SK-N-MC (cell line): ENCODE measurements around the gene CLDN19.

ENCODE experiments used
- EZH2 ChIP-seq: fragments of 200-600 bp; sonication (generic); IDR thresholded peaks from one replicate; pipeline ENCODE4 v1.6.1; 2017; ENCODE audit warnings: antibody characterized with exemption
- FOXP2 ChIP-seq: optimal IDR thresholded peaks from 2 replicates; pipeline ENCODE3; 2011; ENCODE audit warnings: mild to moderate bottlenecking, moderate library complexity; ENCODE audit not compliant: insufficient read depth; ENCODE audit errors: extremely low read length, control extremely low read depth
- POLR2AphosphoS5 ChIP-seq: IDR thresholded peaks from 2 replicates; pipeline ENCODE4 v1.6.1; 2012; ENCODE audit warnings: mild to moderate bottlenecking, low read depth, low read length, borderline replicate concordance

GRCh38 chr1:42745851-42746250 lies 5.8 kb upstream of the CLDN19 start:
- TF ChIP-seq POLR2AphosphoS5 (no peak), EZH2 (no peak), FOXP2 (no peak)
